ENCODE results near the gene RGS12.

GRCh38 chr4:3253808-3254207 lies 39.0 kb upstream of the RGS12 start:
- TF ChIP-seq CTCF (IDR thresholded peaks at IDR 0.05) = no peak
- TF ChIP-seq POLR2A (IDR thresholded peaks at IDR 0.05) = no peak
